ENCODE results near the gene NAA50. TPM values are rescaled to one million over a fixed set of nuclear protein-coding genes. Genes with fewer than 3 reads are reported as not detected.

Gene NAA50
- total RNA-seq, 1 experiment from 2014 or later, result 268 TPM

GRCh38 chr3:113707835-113708234 is 38.2 kb downstream of the NAA50 start:
- TF ChIP-seq EZH2 (IDR thresholded peaks at IDR 0.05; ENCODE audit: borderline replicate concordance, low read depth, low read length, poor library complexity, severe bottlenecking) (no peak), CTCF (conservative IDR thresholded peaks at IDR 0.05; ENCODE audit: low read depth, low read length) (no peak)
- no peaks in the 10 kb centered on the region for H3K4me1 ChIP-seq (ENCODE audit: insufficient read depth, low read length, poor library complexity, severe bottlenecking)
- no peaks in the 10 kb centered on the region for H3K36me3 ChIP-seq (ENCODE audit: insufficient read depth, low read length, poor library complexity, severe bottlenecking)
- no peaks in the 10 kb centered on the region for H3K27me3 ChIP-seq (replicated peaks; ENCODE audit: insufficient read depth, low read depth, low read length, poor library complexity)
- POLR2A ChIA-PET (ENCODE audit: low non-redundant PET), result no interaction called here
- H3K9me3 ChIP-seq (ENCODE audit: low read depth, low read length, poor library complexity, severe bottlenecking), result no peaks in the 10 kb centered on the region
- no TSS peak for BruUV-seq (replicated peaks)
- DNase-seq (ENCODE audit: low spot score), result no peak
- H3K27ac ChIP-seq (ENCODE audit: low read depth, low read length, poor library complexity, severe bottlenecking), result no peak overlapping the region
- CTCF ChIA-PET, result no interaction called here
- no peak overlapping the region for H3K4me3 ChIP-seq (ENCODE audit: low read depth, low read length, poor library complexity, severe bottlenecking)
- intact Hi-C loops (cut with micrococcal nuclease; ENCODE audit: unreplicated experiment), result no loop called here

- TF ChIP-seq CTCF (conservative IDR thresholded peaks at IDR 0.05; ENCODE audit: low read depth, low read length) (no peak), EZH2 (IDR thresholded peaks at IDR 0.05; ENCODE audit: borderline replicate concordance, low read depth, low read length, poor library complexity, severe bottlenecking) (no peak)
- ChIA-PET CTCF (interaction anchor here (0.6 kb wide), 1 partner anchor 27 kb away, joined by 4 read pairs; no protein-coding TSS in a partner anchor), POLR2A (ENCODE audit: low non-redundant PET) (no interaction called here)
- H3K9me3 ChIP-seq (ENCODE audit: low read depth, low read length, poor library complexity, severe bottlenecking), result no peaks in the 10 kb centered on the region
- H3K4me3 ChIP-seq (ENCODE audit: low read depth, low read length, poor library complexity, severe bottlenecking), result peak overlapping the region; percentile 7
- peaks cover 12% of the 10 kb centered on the region for H3K4me1 ChIP-seq (ENCODE audit: insufficient read depth, low read length, poor library complexity, severe bottlenecking)
- intact Hi-C loops (cut with micrococcal nuclease; ENCODE audit: unreplicated experiment), result loop anchor here (10.0 kb wide), 1 partner anchor 184 kb away; the partner anchor contains the start of gene SPICE1
- no TSS peak for BruUV-seq (replicated peaks)
- H3K27me3 ChIP-seq (replicated peaks; ENCODE audit: insufficient read depth, low read depth, low read length, poor library complexity), result no peaks in the 10 kb centered on the region
- no peak for DNase-seq (ENCODE audit: low spot score)
- H3K36me3 ChIP-seq (ENCODE audit: insufficient read depth, low read length, poor library complexity, severe bottlenecking), result no peaks in the 10 kb centered on the region
- no peak overlapping the region for H3K27ac ChIP-seq (ENCODE audit: low read depth, low read length, poor library complexity, severe bottlenecking)
Measured at GRCh38 chr3:113698956-113699355, 47.1 kb downstream of the NAA50 start.

GRCh38 chr3:113698213-113698742 is 47.8 kb downstream of the NAA50 start:
- TF ChIP-seq CTCF (conservative IDR thresholded peaks at IDR 0.05; ENCODE audit: low read depth, low read length), result no peak
- no peak for TF ChIP-seq EZH2 (IDR thresholded peaks at IDR 0.05; ENCODE audit: borderline replicate concordance, low read depth, low read length, poor library complexity, severe bottlenecking)
- CTCF ChIA-PET, result no interaction called here
- POLR2A ChIA-PET (ENCODE audit: low non-redundant PET), result interaction anchor here (0.7 kb wide), 1 partner anchor 103 kb away, joined by 3 read pairs; no protein-coding TSS in a partner anchor
- Histone ChIP-seq H3K27me3 (replicated peaks; ENCODE audit: insufficient read depth, low read depth, low read length, poor library complexity) (no peaks in the 10 kb centered on the region), H3K4me1 (ENCODE audit: insufficient read depth, low read length, poor library complexity, severe bottlenecking) (peaks cover 12% of the 10 kb centered on the region), H3K36me3 (ENCODE audit: insufficient read depth, low read length, poor library complexity, severe bottlenecking) (no peaks in the 10 kb centered on the region), H3K4me3 (ENCODE audit: low read depth, low read length, poor library complexity, severe bottlenecking) (peak overlapping the region; percentile 63), H3K9me3 (ENCODE audit: low read depth, low read length, poor library complexity, severe bottlenecking) (no peaks in the 10 kb centered on the region), H3K27ac (ENCODE audit: low read depth, low read length, poor library complexity, severe bottlenecking) (no peak overlapping the region)
- no peak for DNase-seq (ENCODE audit: low spot score)
- intact Hi-C loops (cut with micrococcal nuclease; ENCODE audit: unreplicated experiment), result loop anchor here (10.0 kb wide), 1 partner anchor 183 kb away; the partner anchor contains the start of gene SPICE1
- BruUV-seq (replicated peaks), result no TSS peak
